HFF-Myc (cell line): ENCODE results near the gene CNDP2.

Experiments
- DNase-seq: peaks from one replicate; pipeline ENCODE4 v3.0.0-alpha.2; 2011; ENCODE audit warnings: low read depth; ENCODE audit errors: extremely low read depth
- H3K4me3 ChIP-seq: replicated peaks from 2 replicates; pipeline ENCODE4 v1.5.1; 2011; ENCODE audit warnings: low read depth, mild to moderate bottlenecking, control low read depth, low read length
- TF ChIP-seq, protein P1 (sequence below): IDR thresholded peaks from 2 replicates; pipeline ENCODE4 v1.5.1; 2012; ENCODE audit warnings: mild to moderate bottlenecking, low read depth, low read length, control low read depth; ENCODE audit errors: missing control alignments

Gene CNDP2

DNA sequence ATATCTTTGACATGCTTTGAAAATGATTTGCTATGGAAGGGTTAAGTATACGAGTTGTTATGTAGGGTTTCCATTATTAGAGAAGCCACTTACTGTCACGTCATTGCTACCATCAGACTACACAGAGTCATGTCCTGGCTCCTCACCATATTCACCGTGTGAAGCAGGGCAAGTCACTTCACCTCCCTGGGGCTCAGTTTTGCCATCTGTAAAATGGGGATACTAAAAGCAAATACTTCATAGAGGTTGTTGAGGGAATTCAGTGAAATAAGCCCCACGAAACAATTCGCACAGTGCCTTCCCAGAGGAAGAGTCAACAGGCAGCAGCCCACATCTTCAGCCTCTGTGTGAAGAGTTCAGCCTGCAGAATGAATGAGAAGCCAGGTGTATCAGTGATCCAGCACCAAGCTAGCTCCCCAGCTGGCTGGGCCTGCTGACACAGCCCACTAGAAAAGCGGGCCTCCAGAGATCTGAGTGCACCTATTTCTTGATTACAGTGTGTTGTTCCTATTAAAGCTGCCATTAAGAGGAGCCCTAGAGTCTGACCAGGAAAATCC is 42.4 kb upstream of the CNDP2 start:
- H3K4me3 ChIP-seq = no peak overlapping the region
- TF ChIP-seq, protein P1, sequence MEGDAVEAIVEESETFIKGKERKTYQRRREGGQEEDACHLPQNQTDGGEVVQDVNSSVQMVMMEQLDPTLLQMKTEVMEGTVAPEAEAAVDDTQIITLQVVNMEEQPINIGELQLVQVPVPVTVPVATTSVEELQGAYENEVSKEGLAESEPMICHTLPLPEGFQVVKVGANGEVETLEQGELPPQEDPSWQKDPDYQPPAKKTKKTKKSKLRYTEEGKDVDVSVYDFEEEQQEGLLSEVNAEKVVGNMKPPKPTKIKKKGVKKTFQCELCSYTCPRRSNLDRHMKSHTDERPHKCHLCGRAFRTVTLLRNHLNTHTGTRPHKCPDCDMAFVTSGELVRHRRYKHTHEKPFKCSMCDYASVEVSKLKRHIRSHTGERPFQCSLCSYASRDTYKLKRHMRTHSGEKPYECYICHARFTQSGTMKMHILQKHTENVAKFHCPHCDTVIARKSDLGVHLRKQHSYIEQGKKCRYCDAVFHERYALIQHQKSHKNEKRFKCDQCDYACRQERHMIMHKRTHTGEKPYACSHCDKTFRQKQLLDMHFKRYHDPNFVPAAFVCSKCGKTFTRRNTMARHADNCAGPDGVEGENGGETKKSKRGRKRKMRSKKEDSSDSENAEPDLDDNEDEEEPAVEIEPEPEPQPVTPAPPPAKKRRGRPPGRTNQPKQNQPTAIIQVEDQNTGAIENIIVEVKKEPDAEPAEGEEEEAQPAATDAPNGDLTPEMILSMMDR = no peak
- DNase-seq = no peak

DNA sequence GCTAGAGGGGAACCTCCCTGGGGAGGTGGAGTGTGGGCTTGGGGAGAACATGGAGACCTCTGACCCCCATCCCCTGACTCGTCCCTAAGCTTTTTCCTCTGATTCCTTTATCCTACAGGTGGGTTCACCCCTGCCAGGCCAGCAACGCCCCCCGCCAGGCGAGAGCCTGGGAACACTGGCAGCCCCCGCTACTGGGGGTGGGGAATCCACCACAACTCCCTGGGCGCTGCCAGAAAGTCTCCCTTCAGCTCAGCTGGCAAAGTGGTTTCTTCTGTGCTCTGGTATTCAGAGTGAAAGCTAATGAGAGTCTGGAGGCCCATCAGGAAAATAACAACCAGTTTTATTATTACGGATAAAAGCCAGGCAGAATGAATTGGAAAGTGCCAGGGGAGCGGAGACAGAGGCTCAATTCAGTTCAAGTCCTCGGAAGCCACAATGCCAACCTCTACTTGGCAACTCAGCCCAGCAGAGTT is 41.8 kb upstream of the CNDP2 start:
- TF ChIP-seq, protein P1 = no peak
- DNase-seq = no peak
- no peak overlapping the region for H3K4me3 ChIP-seq

DNA sequence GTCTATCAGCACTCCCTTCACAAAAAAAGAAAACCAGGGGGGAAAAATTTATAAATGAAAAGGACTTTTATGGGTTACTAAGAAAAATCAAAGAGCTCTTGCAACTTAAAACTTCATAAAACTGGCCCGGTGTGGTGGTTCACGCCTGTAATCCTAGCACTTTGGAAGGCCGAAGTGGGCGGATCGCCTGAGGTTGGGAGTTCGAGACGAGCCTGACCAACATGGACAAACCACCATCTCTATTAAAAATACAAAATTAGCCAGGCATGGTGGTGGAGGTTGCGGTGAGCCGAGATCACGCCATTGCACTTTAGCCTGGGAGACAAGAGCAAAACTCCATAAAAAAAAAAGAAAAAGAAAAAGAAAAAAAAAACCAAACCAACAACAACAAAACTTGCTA is 40.8 kb upstream of the CNDP2 start:
- TF ChIP-seq, protein P1 = no peak

DNA sequence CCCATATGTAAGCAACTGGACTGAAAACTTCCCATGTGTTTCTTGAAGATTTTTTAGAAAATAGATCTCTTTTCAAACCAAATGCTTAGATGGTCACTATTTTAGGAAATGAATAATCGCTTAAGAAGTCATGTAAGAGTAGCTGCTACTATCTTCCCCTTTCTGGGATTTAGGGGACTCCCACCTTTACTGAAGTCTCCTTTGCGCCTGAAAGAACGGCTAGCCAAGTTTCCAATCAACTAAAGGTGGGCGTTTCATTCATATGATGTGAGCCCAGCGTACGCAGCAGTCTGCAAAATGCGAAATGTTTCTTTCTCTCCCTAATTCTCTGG is 40.2 kb upstream of the CNDP2 start:
- H3K4me3 ChIP-seq = no peak overlapping the region
- no peak for DNase-seq
- TF ChIP-seq, protein P1 = no peak

More for the DNA sequence above, 40.8 kb upstream of the CNDP2 start:
- H3K4me3 ChIP-seq = no peak overlapping the region
- DNase-seq = no peak

DNA sequence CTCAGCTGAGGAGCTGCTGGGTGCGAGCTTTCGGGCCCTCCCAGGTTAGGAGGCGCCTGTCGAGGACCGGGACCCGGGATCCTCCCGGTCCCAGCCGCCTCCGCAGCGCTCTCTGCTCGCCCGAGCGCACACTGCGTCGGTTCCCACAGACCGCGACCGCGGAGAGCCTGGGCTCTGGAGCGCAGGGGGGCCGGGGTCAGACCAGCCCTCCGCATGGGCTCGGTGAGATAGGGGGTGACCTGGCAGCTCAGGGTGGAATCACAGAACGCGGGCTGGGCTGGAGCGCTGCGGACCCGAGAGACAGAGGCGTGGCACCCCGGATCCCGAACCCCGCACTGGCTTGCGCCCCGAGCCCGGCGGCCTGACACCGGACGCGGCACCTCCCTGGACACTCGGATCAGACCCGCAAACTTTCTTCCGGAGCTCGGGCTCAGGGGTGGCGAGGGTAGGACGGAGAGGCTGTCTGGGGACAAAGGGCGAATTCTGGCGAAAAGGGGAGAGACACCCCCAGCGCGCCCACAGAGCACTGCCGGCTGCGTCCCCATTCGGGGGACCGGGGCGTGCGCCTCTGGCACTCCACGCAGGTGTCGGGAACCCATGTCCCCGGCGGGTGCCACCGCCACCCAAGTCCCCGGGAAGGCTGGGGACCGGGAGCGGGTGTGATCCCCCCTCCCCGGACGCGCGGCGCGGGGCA is 39.7 kb upstream of the CNDP2 start:
- DNase-seq = no peak
- TF ChIP-seq, protein P1 = no peak
- no peak overlapping the region for H3K4me3 ChIP-seq

DNA sequence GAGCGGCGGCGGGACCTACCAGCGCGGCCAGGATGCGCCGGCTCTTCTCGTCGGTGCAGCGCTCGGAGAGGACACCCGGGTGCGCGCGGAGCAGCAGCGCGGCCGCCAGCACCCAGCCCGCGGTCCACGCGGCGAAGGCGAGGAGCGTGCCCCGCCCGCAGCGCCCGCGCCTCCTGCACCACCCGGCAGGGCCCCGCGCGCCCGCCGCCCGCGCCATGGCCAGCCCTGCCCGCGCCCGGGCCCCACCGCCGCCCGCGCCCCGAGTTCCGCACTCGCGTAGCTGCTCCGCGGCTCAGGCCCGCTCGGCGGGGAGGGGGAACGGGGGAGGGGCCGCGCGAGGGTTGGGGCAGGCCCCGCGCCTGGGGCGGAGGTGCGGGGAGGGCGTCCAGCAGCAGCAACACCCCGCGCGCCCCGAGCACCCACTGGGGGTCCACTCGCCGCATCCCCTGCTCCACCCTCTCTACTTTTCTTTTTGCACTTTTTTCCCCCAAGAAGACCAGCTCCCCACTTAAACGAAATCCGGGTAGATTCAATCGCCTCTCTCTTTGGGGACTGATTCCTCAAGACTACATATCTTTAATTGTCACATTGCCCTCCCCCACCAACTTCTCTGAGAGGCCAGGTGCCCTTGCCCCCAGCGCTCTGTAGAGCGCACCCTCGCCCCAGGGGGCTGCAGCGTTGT is 39.0 kb upstream of the CNDP2 start, which contains the start of gene DIPK1C:
TSS of gene DIPK1C (minus strand) at position 266 of the 682 bp plus-strand sequence. CDS start at position 217, 49 bp downstream.
- H3K4me3 ChIP-seq = no peak within 1 kb of the TSS
- TF ChIP-seq, protein P1 = no peak
- no peak for DNase-seq
